H9 (cell line): Measurements from ENCODE around the gene ZFP62. TPM values are rescaled to one million over a fixed set of nuclear protein-coding genes. Genes with fewer than 3 reads are reported as not detected.

Source experiments
- DNase-seq: peaks from one replicate; pipeline ENCODE4 v3.0.0-alpha.2; 2017
- H2AFZ ChIP-seq: one replicate; pipeline ENCODE4 v1.6.1; 2013; ENCODE audit warnings: mild to moderate bottlenecking, low read length, control low read depth, moderate library complexity
- H2AK5ac ChIP-seq: 2 replicates; pipeline ENCODE4 v1.6.1; 2013; ENCODE audit warnings: low read length, control low read depth, mixed read lengths; ENCODE audit not compliant: insufficient read length
- H2BK120ac ChIP-seq: one replicate; pipeline ENCODE4 v1.6.1; 2013; ENCODE audit warnings: low read depth, mild to moderate bottlenecking, low read length, control low read depth, inconsistent platforms; ENCODE audit not compliant: poor library complexity, severe bottlenecking
- H2BK12ac ChIP-seq: 2 replicates; pipeline ENCODE4 v1.6.1; 2013; ENCODE audit warnings: low read length, control low read depth, mixed read lengths, low read depth; ENCODE audit not compliant: insufficient read length
- H2BK15ac ChIP-seq: 2 replicates; pipeline ENCODE4 v1.6.1; 2013; ENCODE audit warnings: low read depth, low read length, control low read depth
- H2BK20ac ChIP-seq: one replicate; pipeline ENCODE4 v1.6.1; 2013; ENCODE audit warnings: low read depth, mild to moderate bottlenecking, low read length, control low read depth, inconsistent platforms; ENCODE audit not compliant: poor library complexity, severe bottlenecking
- H2BK5ac ChIP-seq: 2 replicates; pipeline ENCODE4 v1.6.1; 2013; ENCODE audit warnings: low read length, control low read depth, mixed read lengths; ENCODE audit not compliant: insufficient read length
- H3K14ac ChIP-seq: 2 replicates; pipeline ENCODE4 v1.6.1; 2013; ENCODE audit warnings: low read length, control low read depth; ENCODE audit not compliant: insufficient read depth
- H3K18ac ChIP-seq: 2 replicates; pipeline ENCODE4 v1.6.1; 2013; ENCODE audit warnings: low read depth, mild to moderate bottlenecking, mixed read lengths, low read length, control low read depth; ENCODE audit not compliant: insufficient read length
- H3K23ac ChIP-seq: 2 replicates; pipeline ENCODE4 v1.6.1; 2013; ENCODE audit warnings: low read length, control low read depth, mixed read lengths, low read depth; ENCODE audit not compliant: insufficient read length
- H3K23me2 ChIP-seq: 2 replicates; pipeline ENCODE4 v1.6.1; 2013; ENCODE audit warnings: low read depth, mild to moderate bottlenecking, mixed read lengths, low read length, control low read depth; ENCODE audit not compliant: insufficient read length, poor library complexity, severe bottlenecking
- H3K27ac ChIP-seq: 2 replicates; pipeline ENCODE4 v1.5.1; 2013; ENCODE audit warnings: low read length, control low read depth, mixed read lengths, low read depth; ENCODE audit not compliant: insufficient read length
- H3K27me3 ChIP-seq: 2 replicates; pipeline ENCODE4 v1.6.1; 2013; ENCODE audit warnings: low read length, control low read depth, inconsistent platforms; ENCODE audit not compliant: insufficient read depth
- H3K4ac ChIP-seq: 2 replicates; pipeline ENCODE4 v1.6.1; 2013; ENCODE audit warnings: low read depth, mild to moderate bottlenecking, control low read depth, inconsistent platforms, low read length, moderate library complexity
- H3K4me1 ChIP-seq: 2 replicates; pipeline ENCODE4 v1.6.1; 2013; ENCODE audit warnings: low read length, control low read depth, inconsistent platforms; ENCODE audit not compliant: insufficient read depth
- H3K4me2 ChIP-seq: 2 replicates; pipeline ENCODE4 v1.6.1; 2013; ENCODE audit warnings: low read length, control low read depth, mixed read lengths; ENCODE audit not compliant: insufficient read length, insufficient read depth
- H3K56ac ChIP-seq: 2 replicates; pipeline ENCODE4 v1.6.1; 2013; ENCODE audit warnings: low read depth, mild to moderate bottlenecking, mixed read lengths, low read length, control low read depth; ENCODE audit not compliant: insufficient read length
- H3K79me1 ChIP-seq: 2 replicates; pipeline ENCODE4 v1.6.1; 2013; ENCODE audit warnings: low read depth, mild to moderate bottlenecking, moderate library complexity, low read length, control low read depth, inconsistent platforms; ENCODE audit not compliant: insufficient read depth, poor library complexity, severe bottlenecking
- H3K79me2 ChIP-seq: 2 replicates; pipeline ENCODE4 v1.6.1; 2013; ENCODE audit warnings: low read length, control low read depth, inconsistent platforms; ENCODE audit not compliant: insufficient read depth
- H3K9ac ChIP-seq: 2 replicates; pipeline ENCODE4 v1.6.1; 2013; ENCODE audit warnings: low read length, control low read depth, mixed read lengths; ENCODE audit not compliant: insufficient read length; ENCODE audit errors: extremely low read depth
- H3K9me3 ChIP-seq: one replicate; pipeline ENCODE4 v1.6.1; 2013; ENCODE audit warnings: low read depth, low read length, inconsistent platforms; ENCODE audit not compliant: control insufficient read depth
- H3T11ph ChIP-seq: one replicate; pipeline ENCODE4 v1.6.1; 2013; ENCODE audit warnings: mild to moderate bottlenecking, low read length, control low read depth, inconsistent platforms
- H4K20me1 ChIP-seq: one replicate; pipeline ENCODE4 v1.6.1; 2013; ENCODE audit not compliant: control insufficient read depth, insufficient read length, insufficient read depth
- H4K5ac ChIP-seq: 2 replicates; pipeline ENCODE4 v1.6.1; 2013; ENCODE audit warnings: low read depth, mild to moderate bottlenecking, mixed read lengths, low read length, control low read depth; ENCODE audit not compliant: insufficient read length
- H4K8ac ChIP-seq: replicated peaks from 2 replicates; pipeline ENCODE4 v1.6.1; 2013; ENCODE audit warnings: low read length, control low read depth, mixed read lengths, low read depth; ENCODE audit not compliant: insufficient read length
- H4K91ac ChIP-seq: 2 replicates; pipeline ENCODE4 v1.6.1; 2013; ENCODE audit warnings: low read depth, mild to moderate bottlenecking, moderate library complexity, mixed read lengths, low read length, control low read depth; ENCODE audit not compliant: insufficient read length
- H3K27ac Mint-ChIP-seq, 3 experiments: 2 replicates in 2 of 3; 3 replicates in 1 of 3; pipeline ENCODE4 v1.8.0; 2020 to 2021; ENCODE audit warnings: mixed read lengths in 3 of 3, mild to moderate bottlenecking in 1 of 3, moderate library complexity in 1 of 3
- H3K27me3 Mint-ChIP-seq: 2 replicates; pipeline ENCODE4 v1.8.0; 2021; ENCODE audit warnings: low read depth, mild to moderate bottlenecking, moderate library complexity, mixed read lengths
- H3K36me3 Mint-ChIP-seq, 3 experiments: 2 replicates in 2 of 3; 3 replicates in 1 of 3; pipeline ENCODE4 v1.8.0; 2020 to 2021; ENCODE audit warnings: low read depth in 3 of 3, mixed read lengths in 3 of 3; ENCODE audit not compliant: insufficient read depth in 1 of 3
- H3K4me1 Mint-ChIP-seq, 2 experiments: 2 replicates each; pipeline ENCODE4 v1.8.0; 2020; ENCODE audit warnings: mixed read lengths in 2 of 2
- H3K4me3 Mint-ChIP-seq, 2 experiments: 2 replicates in 1 of 2; 3 replicates in 1 of 2; pipeline ENCODE4 v1.8.0; 2020 to 2021; ENCODE audit warnings: mild to moderate bottlenecking in 2 of 2, mixed read lengths in 2 of 2, moderate library complexity in 1 of 2
- H3K9me3 Mint-ChIP-seq, 2 experiments: 2 replicates in 1 of 2; 3 replicates in 1 of 2; pipeline ENCODE4 v1.8.0; 2020; ENCODE audit warnings: mild to moderate bottlenecking in 2 of 2, mixed read lengths in 2 of 2, moderate library complexity in 1 of 2
- WGBS: extraction: QIAGEN DNeasy Blood & Tissue Kit; methylation state at CpG from one replicate; pipeline ENCODE4 v1.1.7; 2013; ENCODE audit warnings: missing lambda C conversion rate, low lambda C conversion rate, mixed read lengths; ENCODE audit not compliant: insufficient read length; ENCODE audit errors: extremely low coverage; 5-methylcytosine and 5-hydroxymethylcytosine counted together
- total RNA-seq: library from RNA; stranded (reverse); gene quantifications from 2 replicates; pipeline ENCODE4 v1.2.1, GENCODE V29; 2021
- TF ChIP-seq, protein P1 (sequence below): fragments of 200-600 bp; sonication (generic); conservative IDR thresholded peaks from 3 replicates; pipeline ENCODE4 v1.8.0; 2021; ENCODE audit warnings: antibody characterized with exemption, mild to moderate bottlenecking

Gene ZFP62
- total RNA-seq, 1 experiment from 2014 or later = 16.2 TPM

DNA sequence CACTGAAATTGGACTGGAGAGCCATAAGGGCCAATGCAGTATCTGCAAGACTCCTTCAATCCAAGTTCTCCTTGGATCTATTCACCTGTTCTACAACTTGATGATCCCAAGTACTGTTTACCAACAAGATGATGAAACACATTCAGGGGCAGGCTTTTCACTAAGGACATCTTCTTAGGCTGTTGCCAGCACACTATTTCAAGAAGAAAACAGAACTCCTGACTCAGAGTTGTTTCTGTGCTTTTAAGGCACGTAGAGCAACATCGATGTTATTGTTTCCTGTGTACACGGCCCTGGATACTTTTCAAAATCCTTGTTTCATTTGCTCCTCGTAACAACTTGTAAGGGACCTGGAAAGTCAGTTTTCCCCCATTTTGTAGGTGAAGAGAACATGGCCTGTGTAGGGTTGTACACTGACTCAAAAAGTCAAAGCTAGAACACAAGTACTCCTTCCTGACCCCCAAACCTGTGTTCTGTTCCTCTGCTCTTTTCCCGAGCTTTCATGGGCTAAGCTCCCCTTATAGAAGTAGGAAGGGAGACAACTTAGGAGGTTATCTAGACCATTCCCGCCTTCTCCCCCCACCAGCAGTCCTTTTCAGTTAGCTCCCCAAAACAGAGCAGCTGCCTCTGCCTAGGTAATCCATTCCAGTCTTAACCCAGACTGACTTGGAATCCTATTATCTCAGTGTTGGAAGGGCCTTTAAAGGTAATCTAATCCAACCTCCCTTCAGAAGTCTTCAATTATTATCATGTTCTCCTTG is 53.2 kb downstream of the ZFP62 start:
- H2BK15ac ChIP-seq = no peak overlapping the region
- no peaks in the 10 kb centered on the region; a peak in 2 of 5 replicates for H3K9me3 Mint-ChIP-seq
- no peaks in the 10 kb centered on the region for H3K79me1 ChIP-seq
- H3T11ph ChIP-seq = no peak overlapping the region
- H3K4ac ChIP-seq = no peak overlapping the region
- H3K4me3 Mint-ChIP-seq = peak overlapping the region; percentile 35 to 84
- WGBS = no CpG with 5 or more reads among the region's 6 CpGs
- peak overlapping the region; percentile 11 for H3K9ac ChIP-seq
- no peak overlapping the region for H3K18ac ChIP-seq
- H3K23me2 ChIP-seq = peaks cover 15% of the 10 kb centered on the region
- H4K20me1 ChIP-seq = no peaks in the 10 kb centered on the region
- no peaks in the 10 kb centered on the region; the same call in 1 of the 2 replicates for H3K79me2 ChIP-seq
- no peak for DNase-seq
- H3K27me3 Mint-ChIP-seq = no peaks in the 10 kb centered on the region
- peak overlapping the region; percentile 81 for H3K4me2 ChIP-seq
- H2AK5ac ChIP-seq = no peak overlapping the region
- peaks cover 55 to 66% of the 10 kb centered on the region in 2 experiments for H3K4me1 Mint-ChIP-seq
- TF ChIP-seq, protein P1, sequence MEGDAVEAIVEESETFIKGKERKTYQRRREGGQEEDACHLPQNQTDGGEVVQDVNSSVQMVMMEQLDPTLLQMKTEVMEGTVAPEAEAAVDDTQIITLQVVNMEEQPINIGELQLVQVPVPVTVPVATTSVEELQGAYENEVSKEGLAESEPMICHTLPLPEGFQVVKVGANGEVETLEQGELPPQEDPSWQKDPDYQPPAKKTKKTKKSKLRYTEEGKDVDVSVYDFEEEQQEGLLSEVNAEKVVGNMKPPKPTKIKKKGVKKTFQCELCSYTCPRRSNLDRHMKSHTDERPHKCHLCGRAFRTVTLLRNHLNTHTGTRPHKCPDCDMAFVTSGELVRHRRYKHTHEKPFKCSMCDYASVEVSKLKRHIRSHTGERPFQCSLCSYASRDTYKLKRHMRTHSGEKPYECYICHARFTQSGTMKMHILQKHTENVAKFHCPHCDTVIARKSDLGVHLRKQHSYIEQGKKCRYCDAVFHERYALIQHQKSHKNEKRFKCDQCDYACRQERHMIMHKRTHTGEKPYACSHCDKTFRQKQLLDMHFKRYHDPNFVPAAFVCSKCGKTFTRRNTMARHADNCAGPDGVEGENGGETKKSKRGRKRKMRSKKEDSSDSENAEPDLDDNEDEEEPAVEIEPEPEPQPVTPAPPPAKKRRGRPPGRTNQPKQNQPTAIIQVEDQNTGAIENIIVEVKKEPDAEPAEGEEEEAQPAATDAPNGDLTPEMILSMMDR = no peak
- H4K91ac ChIP-seq = no peak overlapping the region
- H2AFZ ChIP-seq = no peak overlapping the region
- H3K36me3 Mint-ChIP-seq = peaks cover 2 to 34% (median 19%) of the 10 kb centered on the region in 3 experiments; a peak in 6 of 7 replicates
- H2BK5ac ChIP-seq = no peak overlapping the region
- no peak overlapping the region for H3K23ac ChIP-seq
- peaks cover 13% of the 10 kb centered on the region for H3K4me1 ChIP-seq
- H3K27ac ChIP-seq = no peak overlapping the region
- no peaks in the 10 kb centered on the region for H3K9me3 ChIP-seq
- H3K27me3 ChIP-seq = no peaks in the 10 kb centered on the region
- 0 out of 7 replicates have a peak overlapping the region, but pooled peaks of 1 of the 3 experiments have one; percentile 37 for H3K27ac Mint-ChIP-seq
- H3K56ac ChIP-seq = no peak overlapping the region
- H2BK20ac ChIP-seq = no peak overlapping the region
- H2BK120ac ChIP-seq = no peak overlapping the region
- H2BK12ac ChIP-seq = no peak overlapping the region
- no peak overlapping the region for H3K14ac ChIP-seq
- no peak overlapping the region for H4K8ac ChIP-seq
- no peak overlapping the region for H4K5ac ChIP-seq
